GM12874 (cell line): ENCODE results near the gene CXCL12.

Experiments used
- TF ChIP-seq, protein P1 (sequence below): IDR thresholded peaks from 2 replicates; pipeline ENCODE4 v1.5.1; 2011; ENCODE audit warnings: low read depth, mild to moderate bottlenecking, control low read depth, low read length, moderate library complexity; ENCODE audit not compliant: insufficient read depth

The CXCL12 gene

DNA sequence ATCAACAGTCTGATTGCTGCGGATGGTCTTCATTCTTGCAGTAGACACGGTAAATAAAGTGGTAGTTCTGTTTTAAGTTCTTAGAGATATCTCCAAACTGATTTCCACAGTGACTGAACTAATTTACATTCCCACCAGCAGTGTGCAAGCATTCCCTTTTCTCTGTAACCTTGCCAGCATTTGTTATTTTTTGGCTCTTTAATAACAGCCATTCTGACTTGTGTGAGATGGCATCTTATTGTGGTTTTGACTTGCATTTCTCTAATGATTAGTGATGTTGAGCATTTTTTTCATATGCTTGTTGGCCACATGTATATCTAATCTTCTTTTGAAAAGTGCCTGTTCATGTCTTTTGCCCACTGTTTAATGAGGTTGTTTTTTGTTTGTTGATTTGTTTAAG is 30.2 kb upstream of the CXCL12 start:
- TF ChIP-seq, protein P1, sequence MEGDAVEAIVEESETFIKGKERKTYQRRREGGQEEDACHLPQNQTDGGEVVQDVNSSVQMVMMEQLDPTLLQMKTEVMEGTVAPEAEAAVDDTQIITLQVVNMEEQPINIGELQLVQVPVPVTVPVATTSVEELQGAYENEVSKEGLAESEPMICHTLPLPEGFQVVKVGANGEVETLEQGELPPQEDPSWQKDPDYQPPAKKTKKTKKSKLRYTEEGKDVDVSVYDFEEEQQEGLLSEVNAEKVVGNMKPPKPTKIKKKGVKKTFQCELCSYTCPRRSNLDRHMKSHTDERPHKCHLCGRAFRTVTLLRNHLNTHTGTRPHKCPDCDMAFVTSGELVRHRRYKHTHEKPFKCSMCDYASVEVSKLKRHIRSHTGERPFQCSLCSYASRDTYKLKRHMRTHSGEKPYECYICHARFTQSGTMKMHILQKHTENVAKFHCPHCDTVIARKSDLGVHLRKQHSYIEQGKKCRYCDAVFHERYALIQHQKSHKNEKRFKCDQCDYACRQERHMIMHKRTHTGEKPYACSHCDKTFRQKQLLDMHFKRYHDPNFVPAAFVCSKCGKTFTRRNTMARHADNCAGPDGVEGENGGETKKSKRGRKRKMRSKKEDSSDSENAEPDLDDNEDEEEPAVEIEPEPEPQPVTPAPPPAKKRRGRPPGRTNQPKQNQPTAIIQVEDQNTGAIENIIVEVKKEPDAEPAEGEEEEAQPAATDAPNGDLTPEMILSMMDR = no peak

DNA sequence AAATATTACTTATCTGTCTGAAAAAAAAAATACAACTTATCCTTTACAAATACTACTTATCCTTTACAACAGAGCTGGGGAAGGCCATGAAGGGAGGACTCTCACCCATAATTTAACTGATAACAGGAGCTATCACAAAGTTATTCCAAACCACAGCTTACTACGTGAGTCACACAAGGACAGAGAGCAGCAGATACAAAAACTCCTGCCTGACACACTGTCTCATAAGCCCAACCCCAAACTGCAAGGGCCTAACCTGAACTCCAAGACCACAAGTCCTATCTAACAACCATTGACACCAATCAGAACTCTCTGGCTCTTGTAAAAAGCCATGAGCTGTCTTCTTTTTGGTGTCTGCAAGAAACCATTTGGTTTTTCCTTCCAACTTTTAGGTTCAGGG is 28.5 kb upstream of the CXCL12 start:
- TF ChIP-seq, protein P1 = no peak

DNA sequence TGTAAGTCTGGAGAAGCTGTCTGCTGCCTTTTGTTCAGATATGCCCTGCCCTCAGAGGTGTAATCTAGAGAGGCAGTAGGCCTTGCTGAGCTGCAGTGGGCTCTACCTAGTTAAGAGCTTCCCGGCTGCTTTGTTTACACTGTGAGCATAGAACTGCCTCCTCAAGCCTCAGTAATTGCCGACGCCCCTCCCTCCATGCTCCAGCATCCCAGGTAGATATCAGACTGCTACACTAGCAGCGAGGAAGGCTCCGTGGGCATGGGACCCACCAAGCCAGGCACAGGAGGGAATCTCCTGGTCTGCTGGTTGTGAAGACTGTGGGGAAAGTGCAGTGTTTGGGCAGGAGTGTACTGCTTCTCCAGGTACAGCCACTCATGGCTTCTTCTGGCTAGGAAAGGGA is 26.4 kb upstream of the CXCL12 start:
- TF ChIP-seq, protein P1 = no peak

DNA sequence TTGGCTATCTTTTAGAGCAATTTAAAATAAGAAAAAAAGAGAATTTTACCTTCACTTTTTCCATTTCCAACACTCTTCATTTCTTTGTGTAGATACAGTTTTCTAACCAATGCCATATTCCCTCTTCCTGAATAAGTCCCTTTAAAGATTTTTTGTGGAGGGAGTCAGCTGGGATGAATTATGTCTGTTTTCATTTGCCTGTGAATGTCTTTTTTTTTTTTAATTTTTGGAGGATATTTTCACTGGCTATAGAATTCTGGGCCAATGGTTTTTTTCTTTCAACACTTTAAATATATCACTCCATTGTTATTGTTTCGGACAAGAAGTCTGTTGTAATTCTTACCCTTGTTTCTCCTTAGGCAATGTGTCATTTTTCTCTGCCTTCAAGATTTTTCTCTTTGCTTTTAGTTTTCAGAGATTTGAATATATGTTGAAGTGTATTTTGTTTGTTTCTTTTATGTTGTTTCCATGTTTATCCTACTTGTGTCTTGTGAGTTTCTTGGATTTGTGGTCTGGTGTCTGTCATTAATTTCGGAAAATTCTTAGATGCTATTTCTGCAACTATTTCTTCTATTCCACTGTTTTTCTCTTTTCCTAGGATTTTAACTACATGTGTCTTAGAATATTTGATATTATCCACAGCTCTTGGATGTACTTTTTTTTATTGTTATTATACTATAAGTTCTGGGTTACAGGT is 20.0 kb upstream of the CXCL12 start:
- TF ChIP-seq, protein P1 = no peak

DNA sequence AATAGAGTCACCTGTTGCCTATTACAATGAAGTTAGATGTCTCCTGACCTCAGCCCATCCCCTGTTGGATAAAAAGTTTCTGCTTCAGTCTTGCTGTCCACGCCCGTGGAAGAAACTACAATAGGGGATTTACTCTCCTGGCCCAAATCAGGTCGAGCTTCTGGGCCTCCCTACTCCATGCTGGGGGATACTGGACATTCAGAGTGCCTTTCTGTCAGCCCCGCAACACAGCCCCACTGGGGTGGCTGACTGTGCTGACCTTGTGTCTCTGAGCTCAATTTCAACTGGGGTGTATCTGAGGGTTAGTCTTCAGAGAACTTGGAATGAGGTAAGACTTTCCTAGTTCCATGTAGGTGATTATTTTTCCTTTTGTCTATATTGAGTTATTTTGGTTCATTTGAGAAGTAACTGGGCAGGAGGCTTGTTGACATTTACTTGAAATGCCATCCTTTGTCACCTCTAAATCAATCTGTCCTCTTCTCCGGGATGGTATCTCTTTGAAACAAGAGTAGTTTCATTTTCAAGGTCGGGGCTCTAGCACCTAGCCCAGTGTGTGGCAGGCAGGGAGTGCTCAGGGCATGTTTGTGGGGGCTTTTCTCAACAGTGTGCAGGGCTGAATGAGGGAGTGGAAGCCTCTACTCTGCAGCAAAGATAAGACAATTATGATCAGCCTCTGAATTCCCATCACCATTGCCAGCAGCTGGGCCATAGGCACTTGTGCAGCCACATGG is 17.7 kb upstream of the CXCL12 start:
- TF ChIP-seq, protein P1 = no peak

DNA sequence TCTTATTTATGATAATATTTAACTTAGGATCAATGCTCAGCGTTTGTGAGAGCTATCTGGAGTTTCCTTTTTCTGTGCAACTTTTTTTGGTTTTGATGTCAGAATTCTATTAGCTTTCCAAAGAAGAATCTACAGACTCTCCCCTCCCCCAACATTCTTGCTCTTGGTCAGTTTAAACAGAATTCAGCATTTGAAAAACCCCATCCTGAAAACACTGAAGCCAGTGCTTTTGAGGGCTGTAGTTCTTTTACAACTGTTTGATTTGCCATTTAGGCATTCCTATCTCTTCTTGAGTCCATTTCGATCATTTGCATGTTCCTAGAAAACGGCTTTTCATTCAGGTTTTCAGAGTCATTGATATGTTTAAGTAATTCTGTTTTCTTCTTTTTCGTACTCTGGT is 15.6 kb upstream of the CXCL12 start:
- TF ChIP-seq, protein P1 = no peak

DNA sequence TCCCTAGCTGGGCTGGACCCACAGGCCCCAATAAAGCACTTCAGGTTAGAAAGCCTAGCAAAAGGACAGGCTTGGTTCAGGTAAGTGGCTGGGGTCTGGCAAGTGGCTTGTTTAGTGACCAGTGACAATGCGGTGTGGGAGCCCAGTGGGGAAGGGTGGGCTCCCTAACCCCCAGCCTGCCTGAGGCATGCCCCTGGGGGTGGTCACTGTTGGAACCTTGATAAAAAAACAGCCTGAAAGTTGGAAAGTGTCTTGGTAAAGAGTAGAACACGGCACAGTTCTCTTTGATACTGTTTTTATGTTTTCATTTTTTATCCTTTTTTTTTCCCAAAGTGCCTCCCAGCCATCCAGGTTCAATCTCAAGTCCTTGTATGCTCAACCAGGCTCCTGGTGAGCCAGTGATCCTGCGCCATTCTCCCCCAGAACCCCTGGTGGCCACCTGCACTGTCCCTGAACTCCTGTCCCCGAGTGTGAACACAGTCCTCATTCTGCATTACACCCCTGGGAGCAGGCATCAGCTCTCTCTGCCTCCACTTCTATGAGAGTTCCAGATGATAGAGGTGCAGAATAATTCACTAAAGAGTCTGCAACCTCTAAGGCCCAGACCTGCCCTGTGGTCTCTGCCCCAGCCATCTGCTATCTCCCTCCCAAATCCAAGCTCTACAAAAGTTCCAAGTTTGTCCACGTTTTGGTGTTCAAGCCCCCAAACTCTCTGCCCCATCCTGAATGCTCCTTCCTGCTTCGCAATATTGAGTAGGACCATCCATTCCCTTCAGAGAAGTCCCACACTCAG is 15.0 kb upstream of the CXCL12 start:
- TF ChIP-seq, protein P1 = no peak
